Measurements from ENCODE around the gene DGKQ. TPM values are rescaled to one million over a fixed set of nuclear protein-coding genes. Genes with fewer than 3 reads are reported as not detected.
A peak's percentile ranks its signal among the peaks of the same experiment; 100 is the strongest.

Gene DGKQ
- total RNA-seq, 1 experiment from 2014 or later: 25.0 TPM

DNA sequence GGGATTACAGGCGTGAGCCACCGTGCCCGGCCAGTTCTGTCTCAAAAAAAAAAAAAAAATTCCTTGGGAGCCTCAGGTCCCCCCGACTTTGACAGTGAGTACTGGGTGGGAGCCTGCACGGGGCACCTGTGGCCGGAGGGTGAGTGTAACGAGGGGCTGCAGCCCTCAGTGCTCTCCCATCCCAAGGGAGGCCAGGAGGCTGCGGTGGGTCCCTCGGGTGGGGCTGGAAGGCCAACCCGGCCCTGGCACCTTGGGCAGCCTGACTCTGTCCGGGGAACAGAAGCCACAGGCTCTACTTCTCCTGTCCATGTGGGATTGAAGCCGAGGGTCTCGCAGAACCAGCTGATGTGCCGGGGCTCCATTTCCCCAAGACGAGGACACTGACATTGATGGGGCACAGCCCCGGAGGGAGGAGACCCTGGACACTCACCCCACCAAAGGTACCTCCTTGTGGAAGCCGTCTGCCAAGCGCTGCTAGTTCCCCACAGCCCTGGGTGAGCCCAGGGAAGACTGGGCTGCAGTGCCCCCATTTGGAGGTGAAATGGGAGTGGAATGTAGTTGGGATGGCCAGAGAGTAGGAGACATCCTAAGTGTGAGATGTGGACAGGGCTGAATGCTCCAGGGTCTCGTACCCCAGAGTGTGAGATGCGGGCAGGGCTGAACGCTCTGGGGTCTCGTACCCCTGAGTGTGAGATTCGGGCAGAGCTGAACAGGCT lies 22.1 kb upstream of the DGKQ start:
- no peak for DNase-seq (ENCODE audit: low spot score)

DNA sequence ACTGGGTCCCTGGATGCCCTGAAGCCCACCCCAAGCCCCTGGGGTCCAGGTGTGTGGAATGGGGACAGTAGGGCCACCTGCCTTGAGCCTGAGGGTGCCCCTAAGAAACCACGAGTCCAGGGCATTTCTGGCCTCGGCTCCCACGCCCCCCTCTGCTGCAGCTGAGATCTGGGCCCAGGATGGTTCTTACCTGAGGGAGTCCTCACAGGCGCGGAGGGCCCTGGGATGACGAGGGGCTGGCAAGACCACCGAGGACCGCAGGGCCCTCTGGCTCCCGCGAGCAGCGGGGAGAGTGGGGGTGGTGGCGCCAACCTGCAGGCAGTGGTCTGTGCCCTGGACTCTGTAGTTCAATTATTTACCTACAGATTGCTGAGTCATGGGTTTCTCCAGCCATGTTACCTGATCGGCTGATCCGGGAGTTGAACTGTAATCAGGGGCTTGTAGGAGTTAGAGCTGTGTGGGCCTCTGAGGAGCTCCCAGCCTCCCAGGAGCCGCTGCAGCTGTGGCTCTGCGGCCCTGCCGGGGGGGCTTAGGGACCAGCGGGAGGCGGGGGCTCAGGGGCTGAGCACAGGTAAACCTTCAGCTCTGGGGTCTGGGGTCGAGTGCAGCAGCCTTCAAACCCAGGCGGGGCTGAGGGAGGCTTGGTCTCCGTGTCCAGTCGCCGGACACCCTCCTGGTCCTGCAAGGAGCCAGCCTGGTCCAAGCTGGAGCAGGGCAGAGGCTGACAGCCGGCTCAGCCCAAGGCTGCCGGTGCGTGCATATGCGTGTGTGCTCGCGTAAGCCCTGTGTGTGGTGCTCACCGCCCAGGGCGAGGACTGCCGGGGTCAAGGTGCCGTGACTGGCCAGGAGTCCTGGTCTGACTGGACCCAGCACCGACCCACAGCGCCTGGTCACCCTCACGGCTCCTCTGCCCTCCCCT lies 20.0 kb upstream of the DGKQ start, which contains the start of gene SLC26A1:
Gene SLC26A1, minus strand, starts transcription at position 294 of the 919 bp plus-strand sequence. CDS start 1,701 bp downstream, outside the sequence.
- DNase-seq (ENCODE audit: low spot score): no peak

GRCh38 chr4:992297-993110 lies 19.1 kb upstream of the DGKQ start:
- DNase-seq (ENCODE audit: low spot score): peak; percentile 57

GRCh38 chr4:991451-992296 lies 18.3 kb upstream of the DGKQ start:
- DNase-seq (ENCODE audit: low spot score): no peak

GRCh38 chr4:990746-991367 lies 17.5 kb upstream of the DGKQ start:
- no peak for DNase-seq (ENCODE audit: low spot score)

DNA sequence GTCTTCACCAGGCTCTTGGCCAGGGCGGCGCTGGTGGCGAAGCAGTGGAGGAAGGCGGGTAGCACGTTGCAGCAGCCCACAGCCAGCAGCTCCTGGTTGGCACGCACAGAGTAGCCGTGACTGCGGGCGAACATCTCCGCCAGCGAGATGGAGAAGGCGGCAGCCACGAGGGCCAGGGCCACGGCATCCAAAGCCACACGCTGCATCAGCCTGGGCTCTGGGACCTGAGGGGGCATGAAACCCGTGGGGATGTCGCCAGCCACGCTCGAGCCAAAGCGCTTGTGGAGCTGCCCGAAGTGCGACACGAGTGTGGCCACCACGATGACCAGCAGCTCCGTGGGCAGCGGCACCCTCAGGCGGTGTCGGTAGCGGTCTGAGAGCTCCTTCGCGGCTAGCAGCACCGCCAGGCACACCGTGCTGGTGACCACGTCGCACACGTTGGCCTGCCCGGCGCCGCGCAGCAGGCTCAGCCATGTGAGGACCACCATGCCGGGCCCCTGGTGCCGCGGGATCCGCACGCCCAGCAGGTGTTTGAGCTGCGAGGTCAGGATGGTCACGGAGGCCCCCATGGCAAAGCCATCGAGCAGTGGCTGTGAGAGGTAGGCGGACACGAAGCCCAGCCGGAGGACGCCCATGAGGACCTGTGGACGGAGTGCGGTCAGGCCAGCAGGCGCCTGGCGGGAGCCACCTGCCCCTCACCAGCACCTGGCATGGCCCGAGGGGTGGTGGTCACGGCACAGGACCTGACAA lies 16.5 kb upstream of the DGKQ start:
- no peak for DNase-seq (ENCODE audit: low spot score)

- DNase-seq (ENCODE audit: low spot score): no peak
Observed at GRCh38 chr4:988726-989721, 15.7 kb upstream of the DGKQ start.

DNA sequence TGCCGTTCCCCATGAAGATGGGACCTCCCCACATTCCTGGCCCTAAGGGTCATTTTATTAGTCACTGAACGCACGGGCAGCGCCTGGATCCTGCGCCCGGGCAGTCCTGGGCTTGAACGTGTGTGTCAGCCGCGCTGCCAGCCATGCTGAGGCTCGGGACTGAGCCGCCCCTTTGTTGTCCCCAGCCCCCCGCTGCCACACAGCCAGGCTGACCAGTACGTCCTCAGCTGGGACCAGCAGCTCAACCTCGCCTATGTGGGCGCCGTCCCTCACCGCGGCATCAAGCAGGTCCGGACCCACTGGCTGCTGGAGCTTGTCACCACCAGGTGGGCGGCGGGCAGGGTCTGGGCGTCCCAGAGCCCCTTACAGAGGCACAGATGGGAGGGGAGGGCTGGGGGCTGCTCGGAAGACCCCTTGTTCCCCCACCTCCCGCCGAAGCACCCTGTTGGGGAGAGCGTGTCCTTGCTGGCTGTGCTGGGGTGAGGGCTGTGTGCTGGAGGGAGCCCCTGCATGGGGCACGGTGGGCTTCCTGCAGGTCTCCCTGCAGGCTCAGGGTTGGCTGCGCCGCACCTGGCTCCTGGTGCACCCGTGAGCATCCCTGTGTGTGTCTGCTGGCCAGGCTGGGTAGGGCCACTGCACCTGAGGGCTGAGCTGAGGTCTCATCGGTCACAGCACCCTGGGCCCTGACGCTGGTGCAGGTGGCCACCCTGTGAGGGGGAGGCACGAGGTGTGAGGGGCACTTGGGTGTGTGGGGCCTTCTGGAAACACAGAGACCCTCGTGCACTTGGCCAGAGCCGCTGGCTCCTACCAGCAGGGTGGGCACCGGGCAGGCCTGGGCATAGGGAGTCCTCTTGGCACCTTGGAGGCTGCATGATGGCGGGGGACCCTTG lies 14.5 kb upstream of the DGKQ start:
- no peak for DNase-seq (ENCODE audit: low spot score)

DNA sequence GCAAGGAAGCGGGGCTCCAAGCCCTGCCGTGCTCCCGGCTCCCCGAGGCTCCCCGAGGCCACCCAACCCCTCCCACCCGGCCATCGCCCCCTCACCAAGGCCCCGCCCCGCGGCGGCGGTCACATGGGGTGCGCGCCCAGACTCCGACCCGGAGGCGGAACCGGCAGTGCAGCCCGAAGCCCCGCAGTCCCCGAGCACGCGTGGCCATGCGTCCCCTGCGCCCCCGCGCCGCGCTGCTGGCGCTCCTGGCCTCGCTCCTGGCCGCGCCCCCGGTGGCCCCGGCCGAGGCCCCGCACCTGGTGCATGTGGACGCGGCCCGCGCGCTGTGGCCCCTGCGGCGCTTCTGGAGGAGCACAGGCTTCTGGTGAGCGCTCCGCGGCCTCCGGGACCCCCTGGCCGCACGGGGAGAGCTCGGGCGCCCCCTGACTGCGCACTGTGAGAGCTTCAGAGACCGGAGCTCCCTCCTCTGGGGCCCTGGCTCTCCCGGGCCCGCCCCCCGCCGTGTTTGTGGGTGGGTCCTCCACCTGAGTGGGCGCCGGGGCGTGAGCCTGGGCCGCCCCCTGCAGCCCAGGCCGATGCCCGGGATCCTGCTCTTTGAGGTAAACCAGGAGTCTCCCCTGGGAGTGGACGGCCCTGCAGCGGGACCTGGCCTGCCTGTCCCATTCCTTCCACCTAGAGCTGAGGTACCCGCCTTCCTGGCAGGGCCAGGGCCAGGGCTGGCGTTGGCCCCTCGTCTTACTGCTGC lies 13.7 kb upstream of the DGKQ start, which contains the start of gene IDUA:
Gene IDUA, plus strand, starts transcription at position 166 of the 745 bp plus-strand sequence. Its CDS starts 41 bp downstream, at position 207.
- peak; percentile 63 for DNase-seq (ENCODE audit: low spot score)

- DNase-seq (ENCODE audit: low spot score): no peak
Observed at GRCh38 chr4:986428-986878, 13.1 kb upstream of the DGKQ start.

DNA sequence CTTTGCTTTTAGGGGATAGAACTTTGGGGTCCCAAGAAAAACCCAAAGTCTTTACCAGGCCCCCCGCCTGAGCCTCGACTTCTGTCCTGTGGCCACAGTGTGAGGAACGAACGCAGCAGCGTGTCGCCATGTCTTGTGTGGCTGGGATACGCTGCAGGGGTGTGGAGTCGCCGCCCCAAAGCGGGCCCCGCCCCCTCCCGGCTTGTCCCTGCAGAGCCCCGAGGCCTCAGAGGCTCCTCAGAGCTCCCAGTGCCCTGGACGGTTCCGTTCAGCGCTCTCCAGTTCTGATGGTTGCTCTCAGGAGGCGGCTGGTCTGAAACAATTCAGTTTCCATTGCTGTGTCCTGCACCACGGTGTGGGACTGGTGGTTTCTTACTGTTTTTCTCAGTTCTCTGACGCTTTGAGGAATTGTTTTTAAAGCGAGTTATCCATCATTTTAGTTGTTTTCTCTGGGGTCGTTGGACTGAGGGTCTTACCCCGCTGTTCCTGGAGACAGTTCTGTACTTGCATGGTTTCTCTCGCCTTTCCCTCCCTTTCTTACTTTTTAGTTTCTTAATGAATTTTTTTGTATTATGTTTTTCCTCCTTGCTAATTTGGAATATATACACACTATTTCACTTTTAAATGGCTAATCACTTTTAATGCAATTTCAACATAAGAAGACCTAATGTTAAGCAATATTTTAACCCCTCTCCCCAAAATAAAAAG lies 11.9 kb upstream of the DGKQ start:
- no peak for DNase-seq (ENCODE audit: low spot score)

- DNase-seq (ENCODE audit: low spot score): no peak
Observed at GRCh38 chr4:984336-985054, 11.1 kb upstream of the DGKQ start.

DNA sequence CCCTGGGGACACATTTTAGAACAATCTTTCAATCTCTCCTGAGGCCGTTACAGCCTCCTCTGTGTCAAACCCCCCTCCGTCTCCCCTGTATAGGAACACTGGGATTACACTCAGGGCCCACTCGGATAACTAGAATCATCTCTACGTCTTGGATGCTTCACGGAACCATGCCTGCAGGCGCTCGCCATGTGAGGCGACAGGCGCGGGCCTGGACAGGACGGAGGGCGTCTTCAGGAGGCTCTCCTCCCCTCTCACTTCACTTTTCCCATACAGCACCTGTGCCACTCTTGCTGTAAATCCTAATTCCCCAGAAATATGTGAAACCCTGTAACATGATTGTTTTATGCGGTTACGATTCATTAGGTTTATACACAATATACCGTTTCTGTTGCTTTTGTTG lies 9.4 kb upstream of the DGKQ start:
- no peak for DNase-seq (ENCODE audit: low spot score)

DNA sequence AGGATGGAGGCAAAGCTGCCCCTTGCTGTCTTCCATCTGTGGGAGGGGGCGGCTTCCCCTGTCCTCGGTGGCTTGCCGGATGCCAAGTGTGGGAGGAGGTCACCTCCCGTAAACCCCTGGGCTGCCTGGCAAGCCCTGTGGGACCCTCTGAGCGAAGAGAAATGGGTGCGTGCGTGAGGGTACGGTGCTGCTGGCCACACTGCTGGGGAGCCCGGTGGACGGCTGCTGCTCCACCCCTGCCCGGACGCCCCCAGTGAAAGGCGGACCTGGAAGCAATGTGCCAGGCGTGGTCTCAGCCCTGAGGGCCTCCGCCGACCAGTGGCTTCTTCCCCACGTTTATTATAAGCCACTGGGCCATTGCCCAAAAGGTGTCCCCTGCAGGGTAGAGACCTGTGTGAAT lies 8.9 kb upstream of the DGKQ start:
- DNase-seq (ENCODE audit: low spot score): no peak

Measured in A172 (cell line).